A549 (cell line): ENCODE data around the gene LTBP3.

ENCODE experiments used
- BHLHE40 ChIP-seq: IDR thresholded peaks from 2 replicates; pipeline ENCODE4 v1.6.1; 2012; ENCODE audit warnings: low read depth, low read length, inconsistent platforms
- POLR2A ChIP-seq: IDR thresholded peaks from 2 replicates; pipeline ENCODE4 v1.6.1; 2012; ENCODE audit warnings: mild to moderate bottlenecking, low read length

- TF ChIP-seq BHLHE40 (no peak), POLR2A (no peak)
These were observed 27.5 kb upstream of the LTBP3 start for GRCh38 chr11:65585396-65586246.
